Liver (tissue), 3 donors: ENCODE results near the gene TVP23A.

Source experiments
- EGR1 ChIP-seq, 2 donors: IDR thresholded peaks; 2 replicates each; pipeline ENCODE4 v1.6.1; 2016 to 2018; ENCODE audit warnings: antibody characterized with exemption in 2 of 2, low read depth in 2 of 2
- GABPA ChIP-seq, 2 donors: IDR thresholded peaks in 1 of 2; conservative IDR thresholded peaks in 1 of 2; 2 replicates each; pipeline ENCODE4 v1.6.1; 2016; ENCODE audit warnings: antibody characterized with exemption in 2 of 2, mild to moderate bottlenecking in 1 of 2, moderate library complexity in 1 of 2
- JUND ChIP-seq, 2 donors: IDR thresholded peaks; 2 replicates each; pipeline ENCODE4 v1.6.1; 2016; ENCODE audit warnings: antibody characterized with exemption in 2 of 2
- RAD21 ChIP-seq, 2 donors: IDR thresholded peaks; 2 replicates each; pipeline ENCODE4 v1.6.1; 2016; ENCODE audit warnings: antibody characterized with exemption in 2 of 2, mild to moderate bottlenecking in 2 of 2
- YY1 ChIP-seq: IDR thresholded peaks from 2 replicates; pipeline ENCODE4 v1.6.1; 2016; ENCODE audit warnings: antibody characterized with exemption, mild to moderate bottlenecking
- TF ChIP-seq, protein P1 (sequence below): IDR thresholded peaks from 2 replicates; pipeline ENCODE4 v1.6.1; 2016; ENCODE audit warnings: antibody characterized with exemption, mild to moderate bottlenecking
- TF ChIP-seq, protein P2 (sequence below): fragments of 150-350 bp; IDR thresholded peaks from 2 replicates; pipeline ENCODE4 v1.5.1; 2017; ENCODE audit warnings: improper control_type of control experiment, low read depth, low read length; ENCODE audit not compliant: missing input control
- TF ChIP-seq, protein P3 (sequence below): IDR thresholded peaks from 2 replicates; pipeline ENCODE4 v1.6.1; 2016; ENCODE audit warnings: antibody characterized with exemption
- donor health status: healthy.
- donor health status: healthy.

DNA sequence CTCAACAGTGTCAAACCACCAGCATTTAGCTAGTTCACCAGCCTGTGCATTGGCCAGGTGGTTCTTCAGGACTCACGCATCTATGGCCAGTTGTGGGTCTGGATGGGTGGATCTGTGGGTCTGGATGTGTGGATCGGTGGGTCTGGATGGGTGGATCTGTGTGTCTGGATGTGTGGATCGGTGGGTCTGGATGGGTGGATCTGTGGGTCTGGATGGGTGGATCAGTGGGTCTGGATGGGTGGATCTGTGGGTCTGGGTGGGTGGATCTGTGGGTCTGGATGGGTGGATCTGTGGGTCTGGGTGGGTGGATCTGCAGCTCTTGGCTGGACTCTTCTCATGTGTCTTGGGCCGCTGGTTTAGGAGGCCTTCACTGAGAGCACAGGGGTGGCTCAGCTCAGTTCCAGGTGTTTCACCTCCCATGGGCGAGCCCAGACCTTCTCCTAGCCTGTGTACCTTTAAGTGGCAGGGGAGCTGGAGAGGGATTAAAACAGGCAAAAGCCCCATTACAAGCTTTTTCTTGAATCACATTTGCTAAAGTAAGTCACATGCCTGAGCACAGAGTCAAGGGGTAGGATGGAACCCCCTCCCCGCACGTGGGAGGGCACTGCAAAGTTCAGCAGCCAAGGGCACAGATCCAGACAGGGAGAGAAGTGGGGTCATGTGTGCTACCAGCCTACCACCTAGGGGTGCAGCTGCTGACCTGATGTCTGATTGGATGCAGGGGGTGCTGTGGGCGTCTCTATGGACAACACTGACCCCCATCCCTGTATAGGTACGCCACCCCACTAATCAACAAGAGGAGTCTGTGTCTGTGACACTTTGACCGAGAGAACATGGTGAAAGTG is 78.4 kb downstream of the TVP23A start:
- TF ChIP-seq, protein P1, sequence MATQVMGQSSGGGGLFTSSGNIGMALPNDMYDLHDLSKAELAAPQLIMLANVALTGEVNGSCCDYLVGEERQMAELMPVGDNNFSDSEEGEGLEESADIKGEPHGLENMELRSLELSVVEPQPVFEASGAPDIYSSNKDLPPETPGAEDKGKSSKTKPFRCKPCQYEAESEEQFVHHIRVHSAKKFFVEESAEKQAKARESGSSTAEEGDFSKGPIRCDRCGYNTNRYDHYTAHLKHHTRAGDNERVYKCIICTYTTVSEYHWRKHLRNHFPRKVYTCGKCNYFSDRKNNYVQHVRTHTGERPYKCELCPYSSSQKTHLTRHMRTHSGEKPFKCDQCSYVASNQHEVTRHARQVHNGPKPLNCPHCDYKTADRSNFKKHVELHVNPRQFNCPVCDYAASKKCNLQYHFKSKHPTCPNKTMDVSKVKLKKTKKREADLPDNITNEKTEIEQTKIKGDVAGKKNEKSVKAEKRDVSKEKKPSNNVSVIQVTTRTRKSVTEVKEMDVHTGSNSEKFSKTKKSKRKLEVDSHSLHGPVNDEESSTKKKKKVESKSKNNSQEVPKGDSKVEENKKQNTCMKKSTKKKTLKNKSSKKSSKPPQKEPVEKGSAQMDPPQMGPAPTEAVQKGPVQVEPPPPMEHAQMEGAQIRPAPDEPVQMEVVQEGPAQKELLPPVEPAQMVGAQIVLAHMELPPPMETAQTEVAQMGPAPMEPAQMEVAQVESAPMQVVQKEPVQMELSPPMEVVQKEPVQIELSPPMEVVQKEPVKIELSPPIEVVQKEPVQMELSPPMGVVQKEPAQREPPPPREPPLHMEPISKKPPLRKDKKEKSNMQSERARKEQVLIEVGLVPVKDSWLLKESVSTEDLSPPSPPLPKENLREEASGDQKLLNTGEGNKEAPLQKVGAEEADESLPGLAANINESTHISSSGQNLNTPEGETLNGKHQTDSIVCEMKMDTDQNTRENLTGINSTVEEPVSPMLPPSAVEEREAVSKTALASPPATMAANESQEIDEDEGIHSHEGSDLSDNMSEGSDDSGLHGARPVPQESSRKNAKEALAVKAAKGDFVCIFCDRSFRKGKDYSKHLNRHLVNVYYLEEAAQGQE, result no peak
- TF ChIP-seq, protein P2, sequence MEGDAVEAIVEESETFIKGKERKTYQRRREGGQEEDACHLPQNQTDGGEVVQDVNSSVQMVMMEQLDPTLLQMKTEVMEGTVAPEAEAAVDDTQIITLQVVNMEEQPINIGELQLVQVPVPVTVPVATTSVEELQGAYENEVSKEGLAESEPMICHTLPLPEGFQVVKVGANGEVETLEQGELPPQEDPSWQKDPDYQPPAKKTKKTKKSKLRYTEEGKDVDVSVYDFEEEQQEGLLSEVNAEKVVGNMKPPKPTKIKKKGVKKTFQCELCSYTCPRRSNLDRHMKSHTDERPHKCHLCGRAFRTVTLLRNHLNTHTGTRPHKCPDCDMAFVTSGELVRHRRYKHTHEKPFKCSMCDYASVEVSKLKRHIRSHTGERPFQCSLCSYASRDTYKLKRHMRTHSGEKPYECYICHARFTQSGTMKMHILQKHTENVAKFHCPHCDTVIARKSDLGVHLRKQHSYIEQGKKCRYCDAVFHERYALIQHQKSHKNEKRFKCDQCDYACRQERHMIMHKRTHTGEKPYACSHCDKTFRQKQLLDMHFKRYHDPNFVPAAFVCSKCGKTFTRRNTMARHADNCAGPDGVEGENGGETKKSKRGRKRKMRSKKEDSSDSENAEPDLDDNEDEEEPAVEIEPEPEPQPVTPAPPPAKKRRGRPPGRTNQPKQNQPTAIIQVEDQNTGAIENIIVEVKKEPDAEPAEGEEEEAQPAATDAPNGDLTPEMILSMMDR, result no peak
- TF ChIP-seq, protein P3, sequence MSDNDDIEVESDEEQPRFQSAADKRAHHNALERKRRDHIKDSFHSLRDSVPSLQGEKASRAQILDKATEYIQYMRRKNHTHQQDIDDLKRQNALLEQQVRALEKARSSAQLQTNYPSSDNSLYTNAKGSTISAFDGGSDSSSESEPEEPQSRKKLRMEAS, result no peak
- TF ChIP-seq EGR1 (IDR thresholded peaks at IDR 0.05; ENCODE audit: low read depth in 2 of 2) (no peak), JUND (IDR thresholded peaks at IDR 0.05) (no peak), YY1 (no peak), GABPA (IDR thresholded peaks at IDR 0.05 in 1 of 2, conservative IDR thresholded peaks at IDR 0.05 in 1 of 2) (no peak), RAD21 (IDR thresholded peaks at IDR 0.05) (no peak)
